ENCODE measurements around the gene ARPP21. TPM values are rescaled to one million over a fixed set of nuclear protein-coding genes. Genes with fewer than 3 reads are reported as not detected.

ARPP21 gene
- total and polyA plus RNA-seq, 9 donors, result not detected

- no peaks in the 10 kb centered on the region for H3K9me3 ChIP-seq
- intact Hi-C loops (cut with DNase I), result no loop called here
- H3K27me3 ChIP-seq, result no peaks in the 10 kb centered on the region
- H3K36me3 ChIP-seq, result no peaks in the 10 kb centered on the region
- no peaks in the 10 kb centered on the region for H3K4me1 ChIP-seq (ENCODE audit: insufficient read depth)
- H3K4me3 ChIP-seq, result no peak overlapping the region
- DNase-seq, result no peak
- no peak for TF ChIP-seq POLR2A (IDR thresholded peaks at IDR 0.05)
- no peak for TF ChIP-seq CTCF (IDR thresholded peaks at IDR 0.05)
- TF ChIP-seq EP300 (IDR thresholded peaks at IDR 0.05), result no peak
- H3K27ac ChIP-seq, result no peak overlapping the region
- WGBS, 3 donors, result 65 to 69% (median 67%) methylated on average over 3 of the region's 3 CpGs
Measured at GRCh38 chr3:35673017-35673416, 33.7 kb downstream of the ARPP21 start.

DNA sequence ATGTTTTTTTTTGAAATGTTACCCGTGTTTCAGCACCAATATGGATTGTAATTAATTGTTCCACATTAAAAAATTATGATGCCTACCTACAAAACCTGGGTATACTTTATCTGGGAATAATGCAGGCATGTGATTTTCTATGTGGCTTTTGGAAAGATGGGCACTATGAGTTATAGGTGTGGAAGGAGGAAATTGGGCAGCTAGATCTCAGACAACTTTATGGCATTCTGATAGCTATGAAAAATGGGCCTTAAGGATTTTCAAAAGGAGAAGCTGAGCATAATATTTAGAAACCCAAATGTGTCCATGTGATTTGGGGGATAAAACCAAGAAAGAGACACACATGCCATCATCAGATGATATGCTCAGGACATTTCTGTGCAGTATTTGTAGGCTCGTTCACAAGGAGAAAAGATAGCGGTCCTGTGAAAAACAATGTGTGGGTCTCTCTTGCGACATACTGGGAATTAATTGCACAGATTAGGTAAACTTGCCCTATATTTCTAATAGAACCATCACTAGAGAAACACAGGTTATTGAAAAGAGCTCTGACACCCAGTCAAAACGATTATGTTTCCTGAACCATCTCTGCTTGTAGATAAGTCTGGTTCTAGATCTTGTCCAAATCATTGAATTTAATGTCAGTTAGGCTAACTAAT is 35.3 kb downstream of the ARPP21 start:
- no peak overlapping the region for H3K4me3 ChIP-seq
- no peaks in the 10 kb centered on the region for H3K36me3 ChIP-seq
- no peaks in the 10 kb centered on the region for H3K27me3 ChIP-seq
- 79 to 86% (median 83%) methylated on average over 5 of the region's 5 CpGs for WGBS, 3 donors
- H3K4me1 ChIP-seq (ENCODE audit: insufficient read depth), result no peaks in the 10 kb centered on the region
- no peak overlapping the region for H3K27ac ChIP-seq
- TF ChIP-seq POLR2A (IDR thresholded peaks at IDR 0.05) (no peak), CTCF (IDR thresholded peaks at IDR 0.05) (no peak), EP300 (IDR thresholded peaks at IDR 0.05) (no peak)
- intact Hi-C loops (cut with DNase I), result no loop called here
- no peak for DNase-seq
- no peaks in the 10 kb centered on the region for H3K9me3 ChIP-seq

DNA sequence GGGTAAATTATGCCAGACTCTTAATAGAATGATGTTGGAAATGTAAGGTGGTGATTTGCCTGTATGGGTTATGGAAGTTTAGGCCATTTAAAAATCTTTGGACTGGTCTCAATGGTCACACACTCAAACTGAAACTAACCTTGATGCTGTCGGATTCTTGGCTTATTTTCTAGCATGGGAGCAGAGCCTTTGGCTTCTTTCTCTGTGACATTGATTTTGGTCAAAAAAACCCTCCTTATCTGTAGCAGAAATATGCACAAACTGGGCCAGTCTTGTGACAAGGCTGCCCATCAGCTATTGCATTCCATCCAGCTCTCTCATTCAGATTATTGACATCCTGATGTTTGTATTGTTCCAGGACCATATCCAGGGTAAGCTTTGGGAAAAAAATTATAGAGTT is 35.9 kb downstream of the ARPP21 start:
- DNase-seq, result no peak
- no peak overlapping the region for H3K4me3 ChIP-seq
- intact Hi-C loops (cut with DNase I), result no loop called here
- H3K36me3 ChIP-seq, result no peaks in the 10 kb centered on the region
- no peak overlapping the region for H3K27ac ChIP-seq
- no peaks in the 10 kb centered on the region for H3K27me3 ChIP-seq
- no peaks in the 10 kb centered on the region for H3K9me3 ChIP-seq
- WGBS, 3 donors, result 19 to 37% (median 24%) methylated on average over 1 of the region's 1 CpG
- no peak for TF ChIP-seq POLR2A (IDR thresholded peaks at IDR 0.05)
- TF ChIP-seq CTCF (IDR thresholded peaks at IDR 0.05), result no peak
- TF ChIP-seq EP300 (IDR thresholded peaks at IDR 0.05), result no peak
- H3K4me1 ChIP-seq (ENCODE audit: insufficient read depth), result no peaks in the 10 kb centered on the region

- DNase-seq, result no peak
- H3K27ac ChIP-seq, result no peak overlapping the region
- TF ChIP-seq POLR2A (IDR thresholded peaks at IDR 0.05), result no peak
- no peak for TF ChIP-seq CTCF (IDR thresholded peaks at IDR 0.05)
- no peak for TF ChIP-seq EP300 (IDR thresholded peaks at IDR 0.05)
- no peaks in the 10 kb centered on the region for H3K27me3 ChIP-seq
- intact Hi-C loops (cut with DNase I), result no loop called here
- no peak overlapping the region for H3K4me3 ChIP-seq
- 90 to 98% (median 95%) methylated on average over 1 of the region's 1 CpG for WGBS, 3 donors
- no peaks in the 10 kb centered on the region for H3K9me3 ChIP-seq
- H3K4me1 ChIP-seq (ENCODE audit: insufficient read depth), result no peaks in the 10 kb centered on the region
- H3K36me3 ChIP-seq, result no peaks in the 10 kb centered on the region
Measured at GRCh38 chr3:35675621-35676020, 36.3 kb downstream of the ARPP21 start.
